T-helper 1 cell (primary cell): ENCODE measurements around the gene DZIP3.

Experiments used
- DNase-seq, 5 donors: peaks; one replicate each; pipeline ENCODE4 v3.0.0-alpha.2; 2012 to 2020
- total RNA-seq, 4 donors: gene quantifications; one replicate each; lab custom pipeline; 2026; lab: John Stamatoyannopoulos, UW

DZIP3 gene
- 37.1 to 57.1 (median 40.3) reads per million in 4 donors for total RNA-seq

GRCh38 chr3:108589081-108589997 is at the start of gene DZIP3, which contains the start of gene CIP2A:
Gene DZIP3 (plus strand): TSS chr3:108589722. CDS start chr3:108605407, 15,685 bp downstream.
Gene CIP2A (minus strand): TSS chr3:108589438. CDS start chr3:108589375, 63 bp downstream.
- peak; percentile 66 to 91 (median 76) for DNase-seq

GRCh38 chr3:108546247-108546646 is 43.3 kb upstream of the DZIP3 start:
- no peak for DNase-seq

GRCh38 chr3:108546692-108547091 is 42.8 kb upstream of the DZIP3 start:
- no peak for DNase-seq

GRCh38 chr3:108548304-108548703 is 41.2 kb upstream of the DZIP3 start:
- no peak for DNase-seq

GRCh38 chr3:108548886-108549285 is 40.6 kb upstream of the DZIP3 start:
- no peak for DNase-seq

GRCh38 chr3:108552267-108553159 is 37.0 kb upstream of the DZIP3 start:
- peak in 1 of 5 donors; percentile 16 for DNase-seq

- DNase-seq = no peak
Measured at GRCh38 chr3:108554229-108554628, 35.3 kb upstream of the DZIP3 start.

- DNase-seq = no peak
Measured at GRCh38 chr3:108554913-108555571, 34.5 kb upstream of the DZIP3 start.

GRCh38 chr3:108555966-108556581 is 33.4 kb upstream of the DZIP3 start:
- no peak for DNase-seq

- DNase-seq = no peak
Measured at GRCh38 chr3:108562565-108562964, 27.0 kb upstream of the DZIP3 start.

- DNase-seq = no peak
Measured at GRCh38 chr3:108564564-108564963, 25.0 kb upstream of the DZIP3 start.

GRCh38 chr3:108565506-108565905 is 24.0 kb upstream of the DZIP3 start:
- DNase-seq = no peak

GRCh38 chr3:108566599-108566998 is 22.9 kb upstream of the DZIP3 start:
- DNase-seq = no peak

GRCh38 chr3:108569336-108569735 is 20.2 kb upstream of the DZIP3 start:
- DNase-seq = no peak

- no peak for DNase-seq
Measured at GRCh38 chr3:108578064-108578463, 11.5 kb upstream of the DZIP3 start.

GRCh38 chr3:108588601-108589000 is 921 bp upstream of the DZIP3 start:
- DNase-seq = no peak

GRCh38 chr3:108589998-108590323 is 439 bp downstream of the DZIP3 start:
- DNase-seq = no peak

GRCh38 chr3:108590460-108590859 is 938 bp downstream of the DZIP3 start:
- DNase-seq = peak in 1 of 5 donors; percentile 14

- no peak for DNase-seq
Measured at GRCh38 chr3:108595321-108595720, 5.8 kb downstream of the DZIP3 start.

- DNase-seq = no peak
Measured at GRCh38 chr3:108598375-108598774, 8.9 kb downstream of the DZIP3 start.

- peak in 1 of 5 donors; percentile 47 for DNase-seq
Measured at GRCh38 chr3:108599677-108600409, 10.3 kb downstream of the DZIP3 start.
